Cardiac muscle cell (in vitro differentiated cells and primary cell): ENCODE measurements around the gene CHRDL1. TPM values are rescaled to one million over a fixed set of nuclear protein-coding genes. Genes with fewer than 3 reads are reported as not detected.

Experiments used
- DNase-seq, 2 donors: peaks; one replicate each; pipeline versions ENCODE4 v3.0.0 to v3.0.0-alpha.2; 2010 to 2017; ENCODE audit warnings: low read depth in 1 of 2, low spot score in 1 of 2
- H3K27ac ChIP-seq: fragments of 200-600 bp; sonication (generic); 2 replicates; pipeline ENCODE4 v1.5.1; 2016
- H3K27me3 ChIP-seq: fragments of 200-600 bp; sonication (generic); 2 replicates; pipeline ENCODE4 v1.6.0; 2016; ENCODE audit warnings: control low read depth
- H3K36me3 ChIP-seq: fragments of 200-600 bp; sonication (generic); 2 replicates; pipeline ENCODE4 v1.5.1; 2016; ENCODE audit warnings: control low read depth
- H3K4me1 ChIP-seq: fragments of 200-600 bp; sonication (generic); 2 replicates; pipeline ENCODE4 v1.8.1; 2017; ENCODE audit warnings: low read depth, mild to moderate bottlenecking, mixed run types
- H3K4me3 ChIP-seq: fragments of 200-600 bp; sonication (generic); 2 replicates; pipeline ENCODE4 v1.5.1; 2016; ENCODE audit warnings: mild to moderate bottlenecking
- H3K9me3 ChIP-seq: fragments of 200-600 bp; sonication (generic); 2 replicates; pipeline ENCODE4 v1.5.1; 2017; ENCODE audit warnings: low read depth, mild to moderate bottlenecking, control low read depth
- polyA plus RNA-seq: library from polyadenylated mRNA; unstranded; fragments of >200 nt; fragmentation: Nextera tagmentation; extraction: Ambion mirVana; gene quantifications from 2 replicates; pipeline ENCODE4 v1.2.1, GENCODE V29; 2016
- total RNA-seq: library from RNA; depleted of rRNA; stranded (reverse); fragments of >200 nt; gene quantifications from 2 replicates; pipeline ENCODE4 v1.2.3, GENCODE V29; 2016
- TF ChIP-seq, protein P1 (sequence below): IDR thresholded peaks from 2 replicates; pipeline ENCODE4 v1.5.1; 2012; ENCODE audit warnings: low read depth, mild to moderate bottlenecking, low read length

Gene CHRDL1
- total and polyA plus RNA-seq, 2 experiments from 2014 or later: 0.54 to 0.74 TPM

DNA sequence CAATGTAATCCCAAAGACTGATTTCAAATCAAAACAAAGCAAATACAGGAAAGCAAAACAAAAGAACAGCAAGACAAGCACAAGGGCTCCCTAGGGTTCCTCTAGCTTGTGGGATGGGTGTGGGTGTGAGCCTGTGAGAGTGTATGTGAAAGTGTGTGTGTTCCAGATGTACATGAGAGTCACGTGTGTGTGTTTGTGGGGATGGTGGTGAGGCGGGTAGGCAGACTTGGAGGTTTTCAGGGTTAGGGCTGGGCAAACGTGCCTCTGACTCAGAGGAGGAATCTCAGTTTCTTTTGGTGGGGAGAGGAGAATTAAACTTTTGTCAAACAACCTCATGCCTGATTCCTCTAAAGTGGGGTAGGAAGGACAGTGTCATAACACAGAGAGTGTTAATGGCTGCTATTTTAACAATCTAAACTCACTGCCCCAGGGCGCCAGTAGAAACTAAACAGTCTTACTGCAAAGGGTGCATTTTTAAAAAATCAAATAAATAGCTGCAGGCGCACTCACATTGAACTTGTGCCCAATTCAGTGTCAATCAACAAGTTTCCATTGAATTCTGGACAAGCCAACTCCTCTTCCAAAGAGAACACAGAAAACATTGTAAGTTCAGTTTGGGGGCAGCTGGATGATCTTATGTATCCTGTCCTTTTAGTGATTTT, 51.8 kb downstream of the CHRDL1 start:
- Histone ChIP-seq H3K4me3 (no peak overlapping the region), H3K27me3 (peaks cover 69% of the 10 kb centered on the region), H3K36me3 (no peaks in the 10 kb centered on the region), H3K4me1 (no peaks in the 10 kb centered on the region), H3K9me3 (no peaks in the 10 kb centered on the region), H3K27ac (no peak overlapping the region)
- TF ChIP-seq, protein P1, sequence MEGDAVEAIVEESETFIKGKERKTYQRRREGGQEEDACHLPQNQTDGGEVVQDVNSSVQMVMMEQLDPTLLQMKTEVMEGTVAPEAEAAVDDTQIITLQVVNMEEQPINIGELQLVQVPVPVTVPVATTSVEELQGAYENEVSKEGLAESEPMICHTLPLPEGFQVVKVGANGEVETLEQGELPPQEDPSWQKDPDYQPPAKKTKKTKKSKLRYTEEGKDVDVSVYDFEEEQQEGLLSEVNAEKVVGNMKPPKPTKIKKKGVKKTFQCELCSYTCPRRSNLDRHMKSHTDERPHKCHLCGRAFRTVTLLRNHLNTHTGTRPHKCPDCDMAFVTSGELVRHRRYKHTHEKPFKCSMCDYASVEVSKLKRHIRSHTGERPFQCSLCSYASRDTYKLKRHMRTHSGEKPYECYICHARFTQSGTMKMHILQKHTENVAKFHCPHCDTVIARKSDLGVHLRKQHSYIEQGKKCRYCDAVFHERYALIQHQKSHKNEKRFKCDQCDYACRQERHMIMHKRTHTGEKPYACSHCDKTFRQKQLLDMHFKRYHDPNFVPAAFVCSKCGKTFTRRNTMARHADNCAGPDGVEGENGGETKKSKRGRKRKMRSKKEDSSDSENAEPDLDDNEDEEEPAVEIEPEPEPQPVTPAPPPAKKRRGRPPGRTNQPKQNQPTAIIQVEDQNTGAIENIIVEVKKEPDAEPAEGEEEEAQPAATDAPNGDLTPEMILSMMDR: no peak
- no peak for DNase-seq

DNA sequence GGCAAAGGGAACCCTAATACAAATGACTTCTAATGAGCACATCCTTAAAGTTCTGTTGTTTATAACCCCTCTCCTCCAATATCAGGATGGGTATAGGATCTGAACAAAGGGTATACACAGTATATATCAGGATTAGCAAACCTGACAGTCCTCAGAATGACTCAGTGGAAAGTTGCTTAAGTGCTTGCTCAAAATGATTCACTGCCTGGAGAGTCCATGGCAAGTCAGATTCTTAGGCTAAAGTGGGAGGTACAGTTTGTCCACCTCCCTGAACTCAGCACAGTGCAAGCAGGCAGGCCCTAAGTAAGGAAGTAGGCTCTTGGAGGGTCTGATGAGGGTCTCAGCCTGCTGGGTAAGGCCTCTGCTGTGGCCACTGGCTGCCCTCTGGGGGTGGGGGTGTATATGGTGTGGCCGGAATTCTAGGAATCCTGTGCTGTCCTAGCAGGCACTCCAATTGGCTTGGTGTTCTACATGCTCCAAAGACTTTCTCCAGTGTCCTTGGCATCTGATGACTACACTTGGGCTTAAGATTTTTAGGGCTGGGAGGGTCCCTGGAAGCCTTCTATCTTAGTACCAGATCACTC, 54.3 kb downstream of the CHRDL1 start:
- TF ChIP-seq, protein P1: no peak
- Histone ChIP-seq H3K36me3 (no peaks in the 10 kb centered on the region), H3K27me3 (peaks cover 70% of the 10 kb centered on the region), H3K9me3 (no peaks in the 10 kb centered on the region), H3K4me1 (no peaks in the 10 kb centered on the region), H3K4me3 (no peak overlapping the region), H3K27ac (no peak overlapping the region)
- peak in 1 of 2 donors; percentile 51 for DNase-seq

DNA sequence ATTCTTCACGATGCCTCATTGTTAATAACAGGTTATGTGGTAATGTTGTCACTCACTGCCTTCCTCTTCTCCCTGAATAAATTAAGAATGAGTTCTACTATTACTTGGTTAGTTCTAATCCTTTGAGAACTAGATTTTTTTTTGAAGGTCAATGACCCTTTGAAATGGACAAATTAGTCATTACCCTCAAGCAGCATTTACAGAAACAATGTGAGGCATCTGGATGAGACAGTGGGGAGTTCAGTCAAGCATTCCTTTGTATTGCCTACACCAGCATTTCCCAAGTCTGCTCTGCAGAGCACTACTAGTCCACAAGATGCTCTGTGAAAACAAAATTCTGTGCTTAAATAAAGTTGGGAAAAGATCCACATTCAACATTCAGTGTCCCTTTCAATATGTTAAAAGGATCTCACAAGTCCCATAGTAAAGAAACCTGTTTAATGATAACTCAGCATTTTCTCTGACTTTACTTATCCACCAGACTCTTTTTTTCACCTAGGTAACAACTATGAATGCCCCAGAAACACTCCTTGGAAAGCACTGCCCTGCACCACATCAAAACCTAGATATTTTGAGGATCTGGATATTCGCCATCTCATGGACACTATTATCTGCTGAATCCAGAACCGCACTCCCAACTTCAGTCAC, 60.6 kb downstream of the CHRDL1 start:
- Histone ChIP-seq H3K4me1 (peaks cover 8% of the 10 kb centered on the region), H3K27me3 (peaks cover 59% of the 10 kb centered on the region), H3K36me3 (no peaks in the 10 kb centered on the region), H3K4me3 (no peak overlapping the region), H3K27ac (no peak overlapping the region), H3K9me3 (no peaks in the 10 kb centered on the region)
- DNase-seq: peak in 1 of 2 donors; percentile 47
- TF ChIP-seq, protein P1: no peak

DNA sequence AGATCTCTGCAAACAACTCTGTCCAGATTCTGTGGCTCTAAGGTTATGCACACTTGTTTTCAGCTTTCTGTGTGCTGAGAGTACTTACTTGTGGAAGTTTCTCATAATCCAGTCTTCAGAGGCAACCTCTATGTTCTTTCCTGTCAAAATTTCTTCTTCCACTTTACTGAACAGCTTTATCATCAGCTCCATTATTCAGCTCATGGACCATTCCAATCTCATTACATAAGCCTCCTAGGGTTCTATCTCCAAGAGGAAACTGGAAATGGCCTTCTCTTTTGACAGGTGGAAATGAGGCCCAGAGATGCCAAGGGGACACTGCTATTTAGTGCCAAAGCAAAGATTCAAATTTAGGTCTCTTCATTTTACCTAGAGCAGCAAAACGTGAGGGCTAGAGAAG, 61.3 kb downstream of the CHRDL1 start:
- TF ChIP-seq, protein P1: no peak
- peaks cover 61% of the 10 kb centered on the region for H3K27me3 ChIP-seq
- DNase-seq: no peak
- H3K4me3 ChIP-seq: no peak overlapping the region
- no peak overlapping the region for H3K27ac ChIP-seq
- H3K36me3 ChIP-seq: no peaks in the 10 kb centered on the region
- H3K9me3 ChIP-seq: no peaks in the 10 kb centered on the region
- H3K4me1 ChIP-seq: peaks cover 8% of the 10 kb centered on the region

DNA sequence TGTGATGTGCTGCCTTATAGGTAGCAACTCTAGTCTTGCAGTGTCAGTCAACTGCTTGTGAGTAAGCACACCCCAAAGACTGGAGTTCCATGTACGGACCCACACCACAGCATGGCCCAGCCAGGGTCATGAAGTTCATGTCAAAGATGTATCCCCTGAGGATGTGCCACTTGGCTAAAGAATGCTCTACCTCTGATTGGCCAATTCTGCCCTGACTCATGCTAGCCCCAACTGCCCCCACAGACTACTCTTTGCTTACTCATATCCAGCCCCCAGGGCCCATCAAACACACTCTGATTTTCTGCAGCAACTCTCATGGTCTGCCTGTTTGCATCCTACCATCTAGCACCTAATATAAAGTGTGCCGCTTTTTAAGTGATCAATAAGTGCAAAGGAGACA, 62.5 kb downstream of the CHRDL1 start:
- DNase-seq: no peak
- Histone ChIP-seq H3K27me3 (peaks cover 72% of the 10 kb centered on the region), H3K36me3 (no peaks in the 10 kb centered on the region), H3K27ac (no peak overlapping the region), H3K9me3 (no peaks in the 10 kb centered on the region), H3K4me3 (no peak overlapping the region), H3K4me1 (peaks cover 8% of the 10 kb centered on the region)
- TF ChIP-seq, protein P1: no peak
